WTC11 (cell line): Measurements from ENCODE around the gene PRKN. TPM values are rescaled to one million over a fixed set of nuclear protein-coding genes. Genes with fewer than 3 reads are reported as not detected.

Source experiments
- ATAC-seq: fragments of 200-7000 bp; cut with Tn5 transposase; 2 replicates; pipeline ENCODE4 v1.10.0; 2021; ENCODE audit warnings: mild to moderate bottlenecking, moderate library complexity
- CTCF ChIA-PET: fragments of 300-600 bp; sonication (Branson Sonifier 250); formaldehyde crosslinking; loops from one replicate; lab custom pipeline; 2021; ENCODE audit warnings: antibody characterized with exemption; lab: Charles Lee
- POLR2A ChIA-PET: fragments of 350-600 bp; sonication (Branson Sonifier 250); formaldehyde crosslinking; loops from one replicate; lab custom pipeline; 2021; ENCODE audit warnings: antibody characterized with exemption; lab: Charles Lee
- DNase-seq: peaks from one replicate; pipeline ENCODE4 v3.0.0; 2021; ENCODE audit warnings: low spot score
- H3K27ac Mint-ChIP-seq: 2 replicates; pipeline ENCODE4 v1.8.0; 2021; ENCODE audit warnings: mixed read lengths
- H3K27me3 Mint-ChIP-seq: 2 replicates; pipeline ENCODE4 v1.8.0; 2021; ENCODE audit warnings: low read depth, mild to moderate bottlenecking, moderate library complexity, mixed read lengths
- H3K36me3 Mint-ChIP-seq: 2 replicates; pipeline ENCODE4 v1.8.0; 2021; ENCODE audit warnings: mixed read lengths
- H3K4me1 Mint-ChIP-seq: 2 replicates; pipeline ENCODE4 v1.8.0; 2022; ENCODE audit warnings: mixed read lengths
- H3K4me3 Mint-ChIP-seq: 2 replicates; pipeline ENCODE4 v1.8.0; 2021; ENCODE audit warnings: mild to moderate bottlenecking, moderate library complexity, mixed read lengths
- H3K9me3 Mint-ChIP-seq: 2 replicates; pipeline ENCODE4 v1.8.0; 2021; ENCODE audit warnings: mixed read lengths
- AFF4 ChIP-seq: sonication (generic); formaldehyde crosslinking; IDR thresholded peaks from 2 replicates; pipeline ENCODE4 v1.8.1; 2023; ENCODE audit warnings: mild to moderate bottlenecking, missing genetic modification reagents, borderline replicate concordance
- EMX1 ChIP-seq: fragments of 250-450 bp; sonication (Bioruptor Pico); IDR thresholded peaks from 2 replicates; pipeline ENCODE4 v1.8.0; 2021; ENCODE audit warnings: mild to moderate bottlenecking
- ESRRA ChIP-seq: sonication (generic); formaldehyde crosslinking; IDR thresholded peaks from 2 replicates; pipeline ENCODE4 v1.8.1; 2022; ENCODE audit warnings: mild to moderate bottlenecking, missing genetic modification reagents, borderline replicate concordance
- ETV6 ChIP-seq: sonication (generic); formaldehyde crosslinking; IDR thresholded peaks from 2 replicates; pipeline ENCODE4 v1.8.1; 2022; ENCODE audit warnings: mild to moderate bottlenecking, missing genetic modification reagents
- FOXJ3 ChIP-seq: sonication (generic); formaldehyde crosslinking; IDR thresholded peaks from 2 replicates; pipeline ENCODE4 v1.9.0; 2021; ENCODE audit warnings: missing genetic modification reagents, mild to moderate bottlenecking, borderline replicate concordance
- GRHL2 ChIP-seq: fragments of 250-450 bp; sonication (Bioruptor Pico); IDR thresholded peaks from 2 replicates; pipeline ENCODE4 v1.8.0; 2022; ENCODE audit warnings: mild to moderate bottlenecking, moderate library complexity; ENCODE audit not compliant: insufficient replicate concordance, severe bottlenecking
- HMGXB4 ChIP-seq: sonication (generic); formaldehyde crosslinking; IDR thresholded peaks from 2 replicates; pipeline ENCODE4 v1.8.1; 2023; ENCODE audit warnings: mild to moderate bottlenecking, moderate library complexity, missing genetic modification reagents
- MYBL2 ChIP-seq: sonication (generic); formaldehyde crosslinking; IDR thresholded peaks from 2 replicates; pipeline ENCODE4 v1.8.1; 2023; ENCODE audit warnings: mild to moderate bottlenecking, moderate library complexity, missing genetic modification reagents
- NFATC4 ChIP-seq: fragments of 250-450 bp; sonication (Bioruptor Pico); IDR thresholded peaks from 2 replicates; pipeline ENCODE4 v1.9.0; 2021; ENCODE audit warnings: mild to moderate bottlenecking
- NR1H2 ChIP-seq: sonication (generic); formaldehyde crosslinking; IDR thresholded peaks from 2 replicates; pipeline ENCODE4 v1.9.0; 2021; ENCODE audit warnings: mild to moderate bottlenecking, moderate library complexity, missing genetic modification reagents
- NR3C1 ChIP-seq: sonication (generic); formaldehyde crosslinking; conservative IDR thresholded peaks from 2 replicates; pipeline ENCODE4 v1.8.1; 2023; ENCODE audit warnings: low read depth, mild to moderate bottlenecking, missing genetic modification reagents
- TEAD1 ChIP-seq: sonication (generic); formaldehyde crosslinking; IDR thresholded peaks from 2 replicates; pipeline ENCODE4 v1.8.0; 2022; ENCODE audit warnings: mild to moderate bottlenecking, missing genetic modification reagents
- TP53 ChIP-seq: sonication (generic); formaldehyde crosslinking; IDR thresholded peaks from 2 replicates; pipeline ENCODE4 v1.8.1; 2023; ENCODE audit warnings: mild to moderate bottlenecking, missing genetic modification reagents
- ZBTB43 ChIP-seq: sonication (generic); formaldehyde crosslinking; IDR thresholded peaks from 2 replicates; pipeline ENCODE4 v1.8.1; 2023; ENCODE audit warnings: mild to moderate bottlenecking, missing genetic modification reagents
- ZMAT4 ChIP-seq: fragments of 250-450 bp; sonication (Bioruptor Pico); IDR thresholded peaks from 2 replicates; pipeline ENCODE4 v1.9.0; 2021; ENCODE audit warnings: mild to moderate bottlenecking
- ZNF121 ChIP-seq: sonication (generic); formaldehyde crosslinking; IDR thresholded peaks from 2 replicates; pipeline ENCODE4 v1.8.0; 2023; ENCODE audit warnings: missing genetic modification reagents
- ZNF416 ChIP-seq: fragments of 250-450 bp; sonication (Bioruptor Pico); IDR thresholded peaks from 2 replicates; pipeline ENCODE4 v1.9.0; 2021; ENCODE audit warnings: mild to moderate bottlenecking, inconsistent platforms
- ZNF532 ChIP-seq: fragments of 250-450 bp; sonication (Bioruptor Pico); IDR thresholded peaks from 2 replicates; pipeline ENCODE4 v1.9.0; 2021; ENCODE audit warnings: mild to moderate bottlenecking, borderline replicate concordance
- ZNF671 ChIP-seq: fragments of 250-450 bp; sonication (Bioruptor Pico); IDR thresholded peaks from 2 replicates; pipeline ENCODE4 v1.8.0; 2021; ENCODE audit warnings: mild to moderate bottlenecking
- ZSCAN18 ChIP-seq: fragments of 250-450 bp; sonication (Bioruptor Pico); IDR thresholded peaks from 2 replicates; pipeline ENCODE4 v2.1.2; 2022; ENCODE audit warnings: mild to moderate bottlenecking, moderate library complexity
- total RNA-seq: library from RNA; stranded (reverse); gene quantifications from 3 replicates; pipeline ENCODE4 v1.2.3, GENCODE V29; 2021

Gene PRKN
- total RNA-seq, 1 experiment from 2014 or later = 0.59 TPM

GRCh38 chr6:162230147-162230752 lies 497.3 kb downstream of the PRKN start:
- POLR2A ChIA-PET = interaction anchor here (0.6 kb wide), 1 partner anchor 63 kb away, joined by 4 read pairs; no protein-coding TSS in a partner anchor
- Mint-ChIP-seq H3K9me3 (peaks cover 5% of the 10 kb centered on the region; the same call in 1 of the 2 replicates), H3K4me1 (no peaks in the 10 kb centered on the region), H3K36me3 (no peaks in the 10 kb centered on the region), H3K27ac (no peak overlapping the region), H3K4me3 (no peak overlapping the region)
- DNase-seq (no peak), ATAC-seq (no peak)
- CTCF ChIA-PET = interaction anchor here (0.8 kb wide), 1 partner anchor 13 kb away, joined by 3 read pairs; no protein-coding TSS in a partner anchor
- no peak for TF ChIP-seq NFATC4 (CRISPR knock-in tag)
- TF ChIP-seq NR1H2 = no peak
- no peak for TF ChIP-seq NR3C1 (CRISPR knock-in tag)
- TF ChIP-seq ZBTB43 (CRISPR knock-in tag) = no peak
- TF ChIP-seq ZNF671 (CRISPR knock-in tag) = no peak
- no peak for TF ChIP-seq ESRRA
- TF ChIP-seq AFF4 (CRISPR knock-in tag) = no peak
- TF ChIP-seq ZSCAN18 = no peak
- no peak for TF ChIP-seq GRHL2 (CRISPR knock-in tag)
- no peak for TF ChIP-seq TP53 (CRISPR knock-in tag)
- TF ChIP-seq ZNF121 (CRISPR knock-in tag) = no peak
- no peak for TF ChIP-seq ETV6 (CRISPR knock-in tag)
- TF ChIP-seq, all 79 proteins: peak for 0
- H3K27me3 Mint-ChIP-seq = no peaks in the 10 kb centered on the region

- ChIA-PET POLR2A (no interaction called here), CTCF (no interaction called here)
- Mint-ChIP-seq H3K27me3 (no peaks in the 10 kb centered on the region), H3K27ac (no peak overlapping the region), H3K4me1 (no peaks in the 10 kb centered on the region), H3K4me3 (no peak overlapping the region), H3K36me3 (no peaks in the 10 kb centered on the region), H3K9me3 (peaks cover 4% of the 10 kb centered on the region; the same call in 1 of the 2 replicates)
- no peak for DNase-seq
- ATAC-seq = no peak
- no peak for TF ChIP-seq ZMAT4 (CRISPR knock-in tag)
- no peak for TF ChIP-seq HMGXB4
- no peak for TF ChIP-seq MYBL2
- no peak for TF ChIP-seq FOXJ3
- TF ChIP-seq ZNF532 (CRISPR knock-in tag) = no peak
- no peak for TF ChIP-seq ZSCAN18
- no peak for TF ChIP-seq TEAD1 (CRISPR knock-in tag)
- no peak for TF ChIP-seq ESRRA
- no peak for TF ChIP-seq EMX1 (CRISPR knock-in tag)
- TF ChIP-seq ZNF416 = no peak
Measured at GRCh38 chr6:162229093-162229492, 498.5 kb downstream of the PRKN start.
